Measurements from ENCODE around the gene CHURC1.

CHURC1 gene

DNA sequence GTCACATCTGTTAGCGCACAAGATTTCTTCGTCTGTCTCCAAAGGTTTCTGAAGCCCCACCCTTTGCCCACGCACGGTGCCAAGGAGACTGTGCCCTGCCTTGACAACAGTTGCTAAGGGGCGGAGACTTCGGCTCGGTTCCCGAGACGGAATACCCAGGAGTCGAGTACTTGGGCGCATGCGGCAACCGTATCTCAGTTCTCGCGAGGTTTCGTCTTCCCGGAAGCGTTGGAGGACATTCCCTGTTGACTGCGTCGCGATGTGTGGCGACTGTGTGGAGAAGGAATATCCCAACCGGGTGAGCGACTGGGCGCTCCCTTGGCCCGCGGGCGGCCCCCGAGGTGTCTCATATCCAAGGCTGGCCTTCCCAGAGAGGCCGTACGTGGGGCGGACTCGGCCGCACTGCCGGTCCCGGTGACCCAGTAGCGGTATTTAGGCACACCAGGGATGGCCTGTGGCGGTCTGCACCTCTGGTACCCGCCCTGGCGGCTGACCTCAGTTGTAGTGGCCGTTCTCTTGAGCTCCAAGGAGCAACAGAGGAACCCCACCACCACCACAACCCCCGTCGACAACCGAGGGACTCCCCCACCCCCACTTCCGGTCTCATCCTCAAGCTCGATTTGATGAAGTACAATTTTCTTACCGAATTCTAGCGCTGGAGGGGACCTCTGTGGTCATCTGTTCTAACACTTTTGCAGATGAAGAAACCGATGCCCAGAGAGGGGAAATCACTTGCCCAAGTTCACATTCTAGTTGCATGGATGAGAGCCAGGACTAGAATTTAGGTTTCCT is at the start of gene CHURC1:
Gene CHURC1 (plus strand): TSS at position 219 of the 792 bp plus-strand sequence. CDS start 41 bp downstream, at position 260.
- peak; percentile 90 for DNase-seq (ENCODE audit: low read depth)

DNA sequence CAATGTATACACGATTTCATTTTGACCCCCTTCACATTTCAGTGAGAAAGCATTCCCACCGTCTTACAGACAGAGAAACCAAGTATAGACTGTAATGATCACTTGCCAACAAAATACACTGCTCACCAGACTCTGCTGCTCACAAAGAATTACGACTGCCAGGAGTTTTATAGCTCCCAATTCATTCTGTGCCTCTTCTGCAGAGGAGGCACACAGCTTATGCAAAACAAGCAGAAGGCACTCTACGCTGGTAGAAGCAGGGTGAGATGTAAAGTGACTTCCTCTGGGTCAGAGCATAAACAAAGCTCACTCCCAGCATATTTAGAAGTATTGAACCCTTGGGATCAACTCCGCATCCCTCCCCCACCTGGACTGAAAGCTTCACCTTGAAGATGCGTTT is 49.1 kb upstream of the CHURC1 start:
- no peak for DNase-seq (ENCODE audit: low read depth)

DNA sequence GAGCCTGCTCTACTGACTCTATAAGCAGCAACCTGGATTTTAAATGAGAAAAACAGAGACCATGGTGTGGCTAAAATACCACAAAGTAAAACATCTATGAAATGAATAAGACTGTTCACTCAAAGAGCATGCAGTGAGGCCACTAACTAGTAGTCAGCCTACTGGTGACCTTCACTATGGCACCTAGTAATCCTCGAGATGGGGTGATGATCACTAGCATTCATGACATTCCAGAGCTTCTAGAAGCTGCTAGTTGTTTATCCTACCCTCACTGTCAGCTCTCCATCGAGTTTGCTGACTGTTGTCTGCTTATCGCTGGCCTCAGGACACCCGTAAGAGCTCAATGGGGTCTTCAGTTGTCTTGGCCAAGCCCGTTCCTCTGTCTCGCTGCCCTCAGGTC is 48.3 kb upstream of the CHURC1 start:
- no peak for DNase-seq (ENCODE audit: low read depth)

DNA sequence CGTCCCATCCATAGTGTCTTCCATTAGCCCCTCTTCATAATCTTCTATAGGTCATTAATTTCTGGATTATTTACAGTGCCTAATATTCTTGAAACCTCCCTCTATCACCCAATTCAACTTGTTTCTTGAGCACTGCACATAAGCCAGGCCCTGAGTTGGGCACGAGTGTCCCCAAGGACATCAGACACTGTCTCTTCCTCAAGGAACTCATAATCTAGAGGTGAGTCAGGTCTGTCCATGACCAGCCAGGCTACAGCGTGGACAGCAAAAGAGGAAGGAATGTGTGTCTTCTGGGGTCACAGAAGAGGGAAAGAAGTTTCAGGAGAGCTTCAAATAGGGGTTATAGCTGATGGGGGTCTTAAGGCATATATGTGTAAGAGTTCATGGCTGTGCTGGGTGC is 47.1 kb upstream of the CHURC1 start:
- no peak for DNase-seq (ENCODE audit: low read depth)

DNA sequence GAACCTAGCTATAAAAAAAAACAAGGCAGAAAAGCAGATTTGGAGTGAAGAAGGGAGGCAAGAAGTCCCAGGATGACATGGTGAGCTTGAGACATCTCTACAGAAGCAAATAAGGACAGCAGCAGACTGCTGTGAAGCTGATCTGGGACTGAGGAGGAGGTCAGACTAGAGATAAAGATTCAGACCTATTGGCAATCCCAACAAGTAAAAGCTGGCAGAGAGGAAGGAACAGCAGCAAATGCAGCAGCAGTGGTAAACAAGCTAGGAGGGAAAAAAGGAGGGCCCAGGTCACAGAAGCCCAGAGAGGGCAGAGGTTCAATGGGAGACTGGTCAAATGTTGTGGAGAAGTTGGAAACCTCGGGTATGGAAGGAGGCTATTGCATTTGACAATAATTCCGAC is 45.9 kb upstream of the CHURC1 start:
- DNase-seq (ENCODE audit: low read depth): no peak

DNA sequence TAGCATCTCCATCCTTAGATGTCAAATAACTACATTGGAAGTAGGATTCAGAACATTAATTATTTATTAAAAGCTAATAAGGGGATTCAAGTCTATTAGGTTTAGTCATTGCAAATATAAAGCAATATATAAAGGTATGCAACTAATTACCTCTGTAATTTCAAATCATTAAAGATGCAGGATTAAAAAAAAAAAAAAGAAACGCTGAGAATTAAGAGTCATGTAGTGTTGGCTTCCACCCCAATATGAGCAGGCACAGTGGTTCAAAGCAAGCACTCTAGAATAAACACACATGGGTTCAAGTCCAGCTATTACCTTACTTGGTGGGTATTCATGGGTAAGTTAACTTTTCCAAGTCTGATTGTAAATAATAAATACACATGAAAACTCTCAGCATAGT is 45.4 kb upstream of the CHURC1 start:
- DNase-seq (ENCODE audit: low read depth): no peak

DNA sequence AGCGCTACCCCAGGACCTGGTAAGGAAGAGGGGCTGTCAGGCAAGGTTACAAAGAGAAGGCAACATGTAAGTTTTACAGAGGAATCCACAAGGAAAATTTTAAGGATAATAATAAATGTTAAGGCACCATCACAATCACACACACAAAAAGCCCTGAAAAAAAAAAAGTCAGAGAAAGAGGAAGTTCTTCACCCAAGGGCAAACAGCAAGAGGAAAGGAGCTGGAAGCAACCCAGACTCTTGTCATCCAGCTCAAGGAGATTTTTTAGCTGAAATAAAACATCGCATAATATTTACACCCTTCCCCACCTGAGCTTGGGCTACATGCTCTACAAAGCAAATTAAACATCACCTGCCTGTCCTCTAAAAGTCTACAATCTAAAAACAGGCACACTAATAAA is 44.1 kb upstream of the CHURC1 start:
- no peak for DNase-seq (ENCODE audit: low read depth)

DNA sequence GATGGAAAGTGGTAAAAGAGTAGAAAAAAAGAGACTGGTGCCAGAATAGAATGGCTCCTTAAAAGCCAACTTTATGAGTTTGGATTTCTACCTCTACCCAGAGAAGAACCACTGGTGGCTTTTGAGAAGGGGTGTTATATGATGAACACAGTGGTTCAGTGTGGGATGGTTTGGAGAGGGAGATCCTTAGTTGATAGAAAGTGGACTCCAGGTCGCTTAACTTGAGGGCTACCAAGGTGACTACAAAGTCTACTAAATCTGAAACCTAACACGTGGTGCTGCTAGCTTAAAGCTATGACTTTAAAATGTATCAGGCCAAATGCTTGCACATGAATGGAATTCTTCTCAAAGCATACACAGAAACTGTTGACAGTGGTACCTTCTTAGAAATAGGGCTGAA is 42.9 kb upstream of the CHURC1 start:
- DNase-seq (ENCODE audit: low read depth): no peak

DNA sequence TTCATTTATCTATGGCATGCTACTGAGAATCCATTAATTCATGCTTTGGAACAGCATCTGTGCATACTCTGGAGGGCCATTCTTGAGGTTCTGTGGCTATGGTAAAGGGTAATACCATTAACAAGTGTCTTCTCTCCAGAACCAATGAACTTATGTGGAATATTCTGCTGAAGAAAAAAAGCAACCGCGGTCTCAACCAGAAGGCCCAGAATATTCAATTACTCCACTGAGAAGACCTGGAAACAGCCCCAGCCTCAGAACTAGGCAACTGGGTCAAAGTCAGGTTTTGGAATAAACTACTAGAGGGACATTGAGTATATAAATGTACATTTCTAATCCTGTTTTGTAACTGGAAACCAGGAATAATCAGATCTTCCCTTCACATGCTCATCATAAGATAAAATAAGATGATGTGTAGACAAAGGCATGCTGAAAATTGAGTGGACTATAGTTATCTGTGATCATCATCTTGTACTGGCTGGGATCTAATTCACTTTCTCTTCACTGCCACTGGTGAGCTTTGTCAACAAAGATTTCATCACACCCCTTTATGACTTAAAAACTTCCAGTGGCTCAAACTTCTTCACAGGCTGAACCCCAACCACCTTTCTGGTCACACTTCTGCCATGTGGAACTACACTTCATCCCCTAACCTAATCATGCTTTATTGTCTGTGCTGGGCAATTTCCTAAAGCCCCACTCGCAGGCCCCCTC is 40.6 kb upstream of the CHURC1 start:
- DNase-seq (ENCODE audit: low read depth): no peak

DNA sequence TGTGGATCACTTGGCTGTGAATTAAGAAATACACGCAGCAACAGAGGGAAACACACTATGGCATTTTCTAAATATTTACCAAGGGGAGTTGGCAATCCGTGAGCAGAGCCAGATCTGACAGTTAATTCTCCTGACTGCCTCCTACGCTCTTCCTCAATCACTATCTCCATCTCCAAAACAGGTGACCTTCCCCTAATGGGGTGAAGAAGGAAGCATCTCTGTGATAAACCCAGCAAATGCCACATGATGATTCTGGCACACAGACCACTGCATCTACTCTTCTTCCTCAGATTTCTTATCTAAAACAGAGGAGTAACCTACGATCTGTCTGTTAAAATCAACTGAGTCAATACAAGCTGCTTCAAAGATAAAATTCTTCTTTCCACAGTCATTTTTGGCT is 38.9 kb upstream of the CHURC1 start:
- DNase-seq (ENCODE audit: low read depth): no peak

DNA sequence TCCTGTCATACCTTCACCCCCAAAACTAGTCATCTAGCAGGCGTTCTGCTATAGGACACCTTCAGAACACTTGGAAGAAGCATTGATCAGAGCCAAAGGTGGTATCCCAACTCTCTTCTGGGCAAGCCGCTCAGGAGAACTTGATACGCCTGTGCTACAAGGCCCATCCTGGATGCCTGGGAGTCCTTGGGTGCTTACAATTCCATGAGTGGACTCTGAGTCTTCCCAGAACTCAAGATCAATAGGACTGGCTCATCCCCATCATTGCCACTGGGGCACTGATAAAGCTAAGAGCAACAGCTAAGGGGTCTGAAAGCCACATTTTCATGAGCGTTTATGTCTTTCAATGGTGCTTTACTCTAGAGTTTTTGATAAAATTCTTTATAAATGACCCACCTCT is 36.4 kb upstream of the CHURC1 start:
- no peak for DNase-seq (ENCODE audit: low read depth)

DNA sequence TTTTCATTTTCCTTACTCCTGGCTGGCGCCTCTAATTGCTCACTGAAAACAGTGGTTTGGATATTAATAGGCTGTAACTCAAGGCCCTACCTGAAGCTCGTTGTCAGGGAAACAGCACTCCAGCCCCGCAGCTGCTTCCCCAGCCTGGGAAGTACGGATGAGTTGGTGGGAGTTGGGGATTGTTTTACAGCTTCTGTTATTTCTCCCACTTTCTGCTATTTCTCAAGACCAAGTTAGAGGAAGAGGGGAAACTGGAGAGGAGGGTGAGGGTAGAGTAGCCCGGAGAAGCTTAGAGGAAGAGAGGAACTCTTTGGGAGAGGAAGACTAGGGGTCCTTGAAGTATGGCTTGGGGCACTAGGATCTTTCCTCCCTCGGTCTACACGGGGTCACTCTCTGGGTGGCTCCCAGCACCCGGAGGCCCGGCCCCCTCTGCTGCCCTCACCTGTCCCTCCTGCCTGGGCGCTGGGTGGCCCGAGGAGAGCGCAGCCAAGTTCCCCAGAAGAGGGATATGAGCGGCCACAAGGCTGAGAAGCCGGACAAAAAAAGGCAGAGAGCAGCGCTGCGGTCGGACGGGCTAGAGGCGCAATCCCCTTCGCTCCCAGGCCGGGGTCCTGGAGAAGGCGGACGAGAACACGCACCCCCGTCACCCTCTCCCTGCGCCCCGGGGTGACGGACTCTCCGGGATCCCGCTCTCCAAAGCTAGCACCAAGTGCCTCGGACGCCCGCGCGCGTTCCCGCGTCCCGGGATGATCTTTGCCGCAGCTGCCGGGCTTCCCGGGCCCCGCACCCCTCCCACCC is 35.2 kb upstream of the CHURC1 start:
- no peak for DNase-seq (ENCODE audit: low read depth)

DNA sequence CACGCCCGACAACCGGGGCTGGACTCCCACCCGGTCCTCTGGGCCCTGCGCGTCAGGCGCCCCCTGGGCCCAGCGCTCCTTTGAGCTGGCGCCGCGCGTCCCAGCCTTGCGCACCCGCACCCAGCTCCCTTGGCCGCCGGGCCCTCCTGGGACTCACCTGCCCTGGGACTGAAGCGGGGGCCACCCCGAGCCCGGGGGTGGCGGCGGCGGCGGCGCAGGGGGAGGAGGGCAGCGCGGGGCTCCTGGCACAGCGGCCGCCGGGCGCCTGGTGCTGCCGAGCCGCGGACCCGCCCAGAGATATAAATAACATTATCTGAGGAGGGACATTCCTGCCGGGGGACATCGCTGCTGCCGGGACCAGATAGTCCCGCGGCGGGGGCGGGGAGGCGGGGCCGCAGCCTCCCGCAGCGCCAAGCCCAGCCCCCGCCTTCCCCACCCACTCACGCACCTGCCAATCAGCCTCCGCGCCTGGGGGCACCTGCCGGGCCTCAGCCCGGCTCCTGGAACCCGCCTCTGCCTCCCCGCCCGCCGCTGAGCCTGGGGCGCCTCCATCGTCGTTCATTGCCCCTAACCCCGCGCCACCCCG is 34.5 kb upstream of the CHURC1 start, which contains the start of gene SPTB:
Gene SPTB (minus strand): TSS at position 273 of the 586 bp plus-strand sequence. CDS start 56,813 bp downstream, outside the sequence.
- DNase-seq (ENCODE audit: low read depth): no peak

DNA sequence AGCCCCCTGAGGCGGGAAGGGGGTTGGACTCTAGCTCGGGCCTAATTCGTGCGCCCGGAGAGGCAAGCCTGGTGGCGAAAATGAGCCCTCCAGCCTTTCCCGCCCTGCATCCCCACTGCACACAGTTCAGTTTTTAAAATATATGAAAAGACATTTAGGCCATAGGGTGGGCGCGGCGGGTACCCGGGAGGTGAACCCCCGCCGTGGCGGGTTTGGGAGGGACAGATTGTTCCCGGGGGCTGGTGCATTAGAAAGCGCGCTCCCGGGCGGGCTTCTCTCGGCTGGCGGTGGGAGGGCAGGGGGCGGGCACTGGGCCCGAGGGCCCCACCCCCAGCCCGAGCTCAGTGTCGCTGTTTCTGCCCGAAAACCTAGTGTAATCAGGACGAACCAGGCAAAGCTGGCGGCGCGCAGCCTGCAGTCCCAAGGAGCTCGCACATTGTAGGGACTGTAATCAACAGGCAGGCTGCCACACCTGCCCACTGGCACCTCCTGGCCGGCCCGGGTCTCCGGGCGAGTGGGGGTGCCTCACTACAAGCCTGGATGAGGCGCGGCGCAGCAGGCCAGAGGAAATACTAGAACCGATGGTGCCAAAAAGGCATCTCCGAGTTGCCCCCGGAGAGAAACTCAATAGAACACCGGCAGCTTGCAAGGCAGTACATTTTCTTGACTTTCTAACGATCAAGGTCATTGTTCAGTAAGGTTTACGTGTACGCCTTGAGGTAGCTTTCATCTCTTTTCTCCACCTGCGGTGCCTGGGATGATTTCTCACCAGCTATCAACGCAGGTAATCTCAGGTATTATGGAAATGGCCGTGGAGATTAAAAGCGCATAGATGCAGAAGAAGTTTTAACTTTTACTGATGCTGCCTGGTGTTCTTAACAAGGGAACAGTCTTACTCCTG is 33.8 kb upstream of the CHURC1 start:
- DNase-seq (ENCODE audit: low read depth): no peak

DNA sequence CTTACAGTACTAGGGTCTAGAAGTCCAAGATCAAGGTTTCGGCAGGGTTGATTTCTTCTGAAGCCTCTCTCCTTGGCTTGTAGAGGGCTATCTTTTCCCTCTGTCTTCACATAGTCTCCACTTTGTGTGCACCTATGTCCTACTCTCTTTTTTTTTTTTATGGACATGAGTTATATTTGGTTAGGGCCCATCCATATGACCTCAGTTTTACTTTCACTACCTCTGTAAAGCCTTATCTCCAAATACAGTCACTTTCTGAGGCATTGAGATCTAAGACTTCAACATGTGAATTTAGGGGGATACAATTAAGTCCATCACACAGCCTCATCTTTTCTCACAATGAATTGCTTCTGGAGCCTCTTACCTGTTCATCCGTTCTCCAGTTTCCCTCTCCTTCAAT is 28.7 kb upstream of the CHURC1 start:
- no peak for DNase-seq (ENCODE audit: low read depth)

DNA sequence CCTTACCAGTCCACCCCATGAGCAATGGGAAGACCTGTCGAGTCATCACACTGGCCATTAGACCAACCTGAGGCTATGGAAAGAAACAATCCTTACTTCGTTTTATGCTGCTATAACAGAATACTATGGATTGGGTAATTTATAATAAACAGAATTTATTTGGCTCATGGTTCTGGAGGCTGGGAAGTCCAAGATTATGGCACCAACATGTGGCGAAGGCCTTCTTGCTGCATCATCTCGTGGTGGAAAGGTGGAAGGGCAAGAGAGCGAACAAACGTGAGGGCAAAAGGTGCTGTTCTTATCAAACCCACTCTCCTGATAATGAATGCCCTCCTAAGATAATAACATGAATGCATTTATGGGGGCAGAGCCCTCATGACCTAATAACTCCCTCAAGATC is 24.9 kb upstream of the CHURC1 start:
- no peak for DNase-seq (ENCODE audit: low read depth)

DNA sequence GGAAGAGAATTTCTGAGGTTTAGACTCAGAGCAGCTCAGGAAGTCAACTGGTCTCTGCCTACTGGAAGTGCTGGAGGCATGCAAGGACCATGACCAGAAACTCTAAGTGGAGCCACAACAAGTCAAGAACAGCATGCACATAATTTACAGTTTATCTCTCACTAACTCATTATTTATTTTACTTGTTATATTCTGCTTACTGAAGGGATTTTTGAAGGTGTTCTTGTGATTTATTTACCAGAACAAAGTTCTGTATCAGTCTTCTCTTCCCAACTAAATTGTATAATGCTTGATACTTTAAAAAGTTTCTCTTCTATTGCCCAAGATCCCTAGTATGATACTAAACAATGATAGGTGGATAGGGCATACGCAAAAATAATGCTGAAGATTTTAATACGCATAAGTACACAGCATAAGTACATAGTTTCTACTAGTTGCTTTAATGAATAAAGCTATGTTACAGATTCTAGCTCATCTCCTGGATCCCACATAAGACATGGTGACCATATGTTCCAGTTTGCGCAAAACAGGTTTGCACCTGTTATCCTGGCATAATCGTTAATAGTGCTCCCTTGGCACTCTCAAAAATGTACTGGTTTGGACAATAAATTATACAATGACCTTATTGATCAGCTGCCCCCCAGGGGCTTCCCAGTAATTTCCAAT is 22.9 kb upstream of the CHURC1 start:
- no peak for DNase-seq (ENCODE audit: low read depth)

DNA sequence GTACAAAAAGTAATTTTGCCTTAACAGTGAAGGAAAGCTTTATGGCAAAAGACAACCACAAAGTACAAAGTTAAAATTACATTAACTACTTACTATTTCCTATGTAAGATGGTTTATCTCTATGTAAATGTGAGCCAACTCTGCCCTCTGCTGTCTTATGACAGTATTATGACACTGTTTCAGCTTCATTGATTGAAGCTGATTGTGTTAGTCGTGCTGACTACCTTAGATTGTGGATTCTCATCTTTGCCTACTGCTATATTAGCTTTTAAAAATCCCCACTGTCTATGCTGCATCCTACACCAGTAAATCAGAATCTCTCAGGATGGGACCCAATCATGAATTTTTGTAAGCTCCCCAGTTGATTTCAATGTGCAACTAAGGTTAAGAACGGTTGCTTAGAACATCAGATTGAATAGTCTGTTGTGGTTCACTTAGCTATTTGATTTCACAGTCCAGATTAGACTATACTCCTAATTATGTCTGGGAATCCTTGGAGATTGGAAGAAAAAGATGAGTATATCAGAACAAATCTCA is 22.3 kb upstream of the CHURC1 start:
- DNase-seq (ENCODE audit: low read depth): no peak

DNA sequence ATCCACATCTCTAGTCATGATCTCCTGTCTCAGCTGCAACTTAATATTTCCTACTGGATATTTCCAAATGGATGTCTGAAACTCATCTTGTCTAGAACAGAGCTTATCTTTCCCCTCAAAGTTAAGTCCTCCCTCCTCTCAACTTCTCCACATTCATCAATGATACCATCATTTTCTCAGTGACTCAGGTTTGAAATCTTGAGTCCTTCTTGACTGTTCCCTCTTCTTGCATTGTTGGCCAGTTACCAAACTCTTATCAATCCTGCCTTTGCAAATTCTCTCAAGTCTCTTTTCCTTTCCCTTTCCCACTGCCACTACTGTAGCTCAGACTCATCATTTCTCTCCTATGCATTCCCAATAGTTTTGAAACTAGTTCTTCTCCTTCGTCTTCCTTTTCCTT is 14.3 kb upstream of the CHURC1 start:
- DNase-seq (ENCODE audit: low read depth): no peak

DNA sequence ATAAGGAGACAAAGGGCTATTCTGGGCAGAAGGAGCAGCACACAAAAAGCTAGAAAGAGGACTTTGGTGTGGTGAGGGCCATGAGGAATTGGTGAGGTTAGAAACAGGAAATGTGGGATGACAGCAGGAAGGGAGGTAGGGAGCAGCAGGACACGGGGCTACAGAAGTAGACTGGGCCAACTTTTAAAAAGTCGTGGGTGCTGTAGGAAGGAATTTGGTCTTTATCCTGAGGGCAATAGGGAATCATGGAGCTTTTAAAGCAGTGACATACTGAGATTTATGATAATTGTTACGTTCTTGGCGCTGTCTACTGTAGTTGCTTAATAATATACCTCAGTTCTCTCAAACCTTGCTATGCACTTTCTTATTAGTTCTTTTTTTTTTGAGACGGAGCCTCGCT is 8.2 kb upstream of the CHURC1 start:
- no peak for DNase-seq (ENCODE audit: low read depth)

Data from non-pigmented ciliary epithelial cell (primary cell).